ENCODE measurements around the gene PCDHGC3. TPM values are rescaled to one million over a fixed set of nuclear protein-coding genes. Genes with fewer than 3 reads are reported as not detected.

PCDHGC3 gene
- total and polyA plus RNA-seq, 2 experiments from 2014 or later = 12.9 to 13.8 TPM

- TF ChIP-seq, protein P1, sequence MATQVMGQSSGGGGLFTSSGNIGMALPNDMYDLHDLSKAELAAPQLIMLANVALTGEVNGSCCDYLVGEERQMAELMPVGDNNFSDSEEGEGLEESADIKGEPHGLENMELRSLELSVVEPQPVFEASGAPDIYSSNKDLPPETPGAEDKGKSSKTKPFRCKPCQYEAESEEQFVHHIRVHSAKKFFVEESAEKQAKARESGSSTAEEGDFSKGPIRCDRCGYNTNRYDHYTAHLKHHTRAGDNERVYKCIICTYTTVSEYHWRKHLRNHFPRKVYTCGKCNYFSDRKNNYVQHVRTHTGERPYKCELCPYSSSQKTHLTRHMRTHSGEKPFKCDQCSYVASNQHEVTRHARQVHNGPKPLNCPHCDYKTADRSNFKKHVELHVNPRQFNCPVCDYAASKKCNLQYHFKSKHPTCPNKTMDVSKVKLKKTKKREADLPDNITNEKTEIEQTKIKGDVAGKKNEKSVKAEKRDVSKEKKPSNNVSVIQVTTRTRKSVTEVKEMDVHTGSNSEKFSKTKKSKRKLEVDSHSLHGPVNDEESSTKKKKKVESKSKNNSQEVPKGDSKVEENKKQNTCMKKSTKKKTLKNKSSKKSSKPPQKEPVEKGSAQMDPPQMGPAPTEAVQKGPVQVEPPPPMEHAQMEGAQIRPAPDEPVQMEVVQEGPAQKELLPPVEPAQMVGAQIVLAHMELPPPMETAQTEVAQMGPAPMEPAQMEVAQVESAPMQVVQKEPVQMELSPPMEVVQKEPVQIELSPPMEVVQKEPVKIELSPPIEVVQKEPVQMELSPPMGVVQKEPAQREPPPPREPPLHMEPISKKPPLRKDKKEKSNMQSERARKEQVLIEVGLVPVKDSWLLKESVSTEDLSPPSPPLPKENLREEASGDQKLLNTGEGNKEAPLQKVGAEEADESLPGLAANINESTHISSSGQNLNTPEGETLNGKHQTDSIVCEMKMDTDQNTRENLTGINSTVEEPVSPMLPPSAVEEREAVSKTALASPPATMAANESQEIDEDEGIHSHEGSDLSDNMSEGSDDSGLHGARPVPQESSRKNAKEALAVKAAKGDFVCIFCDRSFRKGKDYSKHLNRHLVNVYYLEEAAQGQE (IDR thresholded peaks at IDR 0.05; ENCODE audit: unreplicated experiment) = no peak
- TF ChIP-seq EZH2phosphoT487 (IDR thresholded peaks at IDR 0.05; ENCODE audit: unreplicated experiment) (no peak), NANOG (IDR thresholded peaks at IDR 0.05; ENCODE audit: borderline replicate concordance) (no peak), EZH2 (IDR thresholded peaks at IDR 0.05; ENCODE audit: low read depth, unreplicated experiment) (no peak), JUNB (IDR thresholded peaks at IDR 0.05; ENCODE audit: unreplicated experiment) (no peak), ZNF114 (CRISPR knock-in tag; IDR thresholded peaks at IDR 0.05) (no peak), CTCF (conservative IDR thresholded peaks at IDR 0.05; ENCODE audit: low read depth in 2 of 2) (no peak), STAT1 (IDR thresholded peaks at IDR 0.05; ENCODE audit: unreplicated experiment) (no peak)
- TF ChIP-seq, protein P2, sequence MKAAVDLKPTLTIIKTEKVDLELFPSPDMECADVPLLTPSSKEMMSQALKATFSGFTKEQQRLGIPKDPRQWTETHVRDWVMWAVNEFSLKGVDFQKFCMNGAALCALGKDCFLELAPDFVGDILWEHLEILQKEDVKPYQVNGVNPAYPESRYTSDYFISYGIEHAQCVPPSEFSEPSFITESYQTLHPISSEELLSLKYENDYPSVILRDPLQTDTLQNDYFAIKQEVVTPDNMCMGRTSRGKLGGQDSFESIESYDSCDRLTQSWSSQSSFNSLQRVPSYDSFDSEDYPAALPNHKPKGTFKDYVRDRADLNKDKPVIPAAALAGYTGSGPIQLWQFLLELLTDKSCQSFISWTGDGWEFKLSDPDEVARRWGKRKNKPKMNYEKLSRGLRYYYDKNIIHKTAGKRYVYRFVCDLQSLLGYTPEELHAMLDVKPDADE (IDR thresholded peaks at IDR 0.05) = no peak
These were observed 10.4 kb upstream of the PCDHGC3 start (continued) for GRCh38 chr5:141465351-141465750.

DNA sequence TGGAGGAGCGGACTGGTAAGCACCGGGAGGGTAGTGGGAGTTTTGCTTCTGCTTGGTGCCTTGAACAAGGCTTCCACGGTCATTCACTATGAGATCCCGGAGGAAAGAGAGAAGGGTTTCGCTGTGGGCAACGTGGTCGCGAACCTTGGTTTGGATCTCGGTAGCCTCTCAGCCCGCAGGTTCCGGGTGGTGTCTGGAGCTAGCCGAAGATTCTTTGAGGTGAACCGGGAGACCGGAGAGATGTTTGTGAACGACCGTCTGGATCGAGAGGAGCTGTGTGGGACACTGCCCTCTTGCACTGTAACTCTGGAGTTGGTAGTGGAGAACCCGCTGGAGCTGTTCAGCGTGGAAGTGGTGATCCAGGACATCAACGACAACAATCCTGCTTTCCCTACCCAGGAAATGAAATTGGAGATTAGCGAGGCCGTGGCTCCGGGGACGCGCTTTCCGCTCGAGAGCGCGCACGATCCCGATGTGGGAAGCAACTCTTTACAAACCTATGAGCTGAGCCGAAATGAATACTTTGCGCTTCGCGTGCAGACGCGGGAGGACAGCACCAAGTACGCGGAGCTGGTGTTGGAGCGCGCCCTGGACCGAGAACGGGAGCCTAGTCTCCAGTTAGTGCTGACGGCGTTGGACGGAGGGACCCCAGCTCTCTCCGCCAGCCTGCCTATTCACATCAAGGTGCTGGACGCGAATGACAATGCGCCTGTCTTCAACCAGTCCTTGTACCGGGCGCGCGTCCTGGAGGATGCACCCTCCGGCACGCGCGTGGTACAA is 556 bp downstream of the PCDHGC3 start:
- Histone ChIP-seq H4K20me1 (replicated peaks; ENCODE audit: insufficient read depth) (peaks cover 19% of the 10 kb centered on the region), H3K4me1 (ENCODE audit: insufficient read depth) (no peaks in the 10 kb centered on the region; the same call in 1 of the 2 replicates), H3K36me3 (ENCODE audit: insufficient read depth) (no peaks in the 10 kb centered on the region), H3K4me2 (peak overlapping the region; percentile 83), H2AFZ (peak overlapping the region; percentile 89), H3K27me3 (ENCODE audit: insufficient read depth) (peaks cover 39% of the 10 kb centered on the region), H3K27ac (ENCODE audit: low read depth) (no peak overlapping the region), H3K9me2 (ENCODE audit: insufficient read depth) (no peaks in the 10 kb centered on the region), H3K79me2 (replicated peaks; ENCODE audit: insufficient read depth) (no peaks in the 10 kb centered on the region; the same call in none of the 2 replicates), H3K4me3 (peak overlapping the region; percentile 66), H3F3A (replicated peaks; ENCODE audit: low read depth) (0 out of 2 replicates have a peak, but pooled peaks cover 4% of the 10 kb centered on the region)
- Mint-ChIP-seq H3K4me3 (peak overlapping the region; percentile 92), H3K9me3 (peaks cover 26% of the 10 kb centered on the region), H3K27ac (no peak overlapping the region), H3K36me3 (ENCODE audit: low read depth) (peaks cover 26% of the 10 kb centered on the region), H3K27me3 (ENCODE audit: insufficient read depth, low read depth, poor library complexity) (peaks cover 27% of the 10 kb centered on the region), H3K4me1 (peaks cover 21% of the 10 kb centered on the region)
- DNase-seq (ENCODE audit: low spot score) (peak; percentile 64), ATAC-seq (peak; percentile 51)
- no peak for TF ChIP-seq CTCF (conservative IDR thresholded peaks at IDR 0.05; ENCODE audit: low read depth in 2 of 2)
- TF ChIP-seq NANOG (IDR thresholded peaks at IDR 0.05; ENCODE audit: borderline replicate concordance) = no peak
- no peak for TF ChIP-seq EZH2 (IDR thresholded peaks at IDR 0.05; ENCODE audit: low read depth, unreplicated experiment)
